ENCODE measurements around the gene IGFL1. TPM values are rescaled to one million over a fixed set of nuclear protein-coding genes. Genes with fewer than 3 reads are reported as not detected.
"Not testable (repeated sequence)": the region's sequence is repeated elsewhere in the genome, so short reads cannot be mapped to it uniquely, and the experiment has no call there.

The IGFL1 gene
- total RNA-seq, 2 experiments from 2014 or later, result not detected

DNA sequence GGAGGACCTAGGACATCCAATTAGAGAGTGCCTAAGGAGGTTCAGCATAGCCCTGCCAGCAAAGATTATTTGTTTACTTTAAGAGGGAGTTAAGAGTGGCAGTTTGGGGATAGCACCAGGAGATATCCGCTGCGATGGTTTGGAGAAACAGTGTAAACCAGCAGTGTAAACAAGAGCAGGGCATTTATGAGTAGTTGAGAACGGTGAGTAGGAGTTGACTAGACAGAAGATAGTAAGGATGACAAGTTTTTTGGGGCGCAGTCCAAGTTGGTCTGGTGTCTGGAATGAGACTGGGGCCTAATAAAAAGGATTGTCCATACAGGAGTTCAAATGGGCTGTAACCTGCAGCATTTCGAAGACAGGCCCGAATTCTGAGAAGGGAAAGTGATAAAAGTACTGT is 44.4 kb downstream of the IGFL1 start:
- DNase-seq; ATAC-seq; CTCF ChIA-PET; H3K9me3 Mint-ChIP-seq (ENCODE audit: low read depth); H3K36me3 Mint-ChIP-seq; H3K4me1 Mint-ChIP-seq; H3K27ac Mint-ChIP-seq; H3K4me3 Mint-ChIP-seq: not testable (repeated sequence)
- peaks cover 52% of the 10 kb centered on the region for H3K27me3 Mint-ChIP-seq

DNA sequence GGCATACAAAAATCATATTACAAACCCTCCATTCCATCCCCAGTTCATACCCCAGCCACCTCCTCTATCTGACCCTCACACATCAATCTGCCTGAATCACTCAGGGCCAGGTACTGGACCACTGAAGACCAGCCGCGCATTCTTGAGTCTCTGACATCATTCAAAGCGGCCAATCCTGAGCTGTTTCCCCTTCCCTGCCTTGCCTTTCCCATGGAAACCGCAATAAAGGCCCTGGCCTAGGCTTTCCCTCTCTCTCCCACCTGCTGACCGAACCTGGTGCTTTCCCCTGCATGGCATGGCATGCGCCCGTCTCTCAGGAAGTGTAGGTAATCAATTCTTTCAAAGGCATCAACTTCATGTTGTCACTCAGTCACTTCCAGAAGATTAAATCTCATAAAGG is 49.6 kb downstream of the IGFL1 start:
- no peak overlapping the region for H3K27ac Mint-ChIP-seq
- no peak overlapping the region for H3K4me3 Mint-ChIP-seq
- ATAC-seq (no peak), DNase-seq (no peak)
- no peaks in the 10 kb centered on the region for H3K36me3 Mint-ChIP-seq
- H3K27me3 Mint-ChIP-seq, result peaks cover 26% of the 10 kb centered on the region
- no peaks in the 10 kb centered on the region for H3K4me1 Mint-ChIP-seq
- no peaks in the 10 kb centered on the region for H3K9me3 Mint-ChIP-seq (ENCODE audit: low read depth)
- CTCF ChIA-PET, result interaction anchor here (0.7 to 2.7 kb wide), 7 partner anchors 11 to 511 kb away, joined by 3 to 15 read pairs (median 12); partner anchors contain the start of gene PPP5C

Other genes with a start within 250 kb of the IGFL1 start
- 10 to 100 TPM; 24.4 to 35.1 TPM for gene CCDC61, start 234.3 kb upstream of the IGFL1 start, total RNA-seq
- gene PGLYRP1, start 206.7 kb upstream of the IGFL1 start, total RNA-seq, result not detected
- gene IGFL4, start 188.7 kb upstream of the IGFL1 start, total RNA-seq, result not detected
- gene IGFL3, start 105.1 kb upstream of the IGFL1 start, total RNA-seq, result not detected
- not detected for gene IGFL2, start 81.5 kb upstream of the IGFL1 start, total RNA-seq
- gene HIF3A, start 67.3 kb downstream of the IGFL1 start, total RNA-seq, result not detected
- 100 to 1,000 TPM in 1 of 2 experiments, 10 to 100 TPM in 1; 99.2 to 110 TPM for gene PPP5C, start 117.3 kb downstream of the IGFL1 start, total RNA-seq
- not detected for gene CCDC8, start 183.8 kb downstream of the IGFL1 start, total RNA-seq
- not detected for gene PNMA8C, start 199.2 kb downstream of the IGFL1 start, total RNA-seq
- gene PNMA8A, start 241.8 kb downstream of the IGFL1 start, total RNA-seq, result under 1 TPM; 0.29 to 0.63 TPM

All from activated CD8-positive, alpha-beta memory T cell treated with anti-CD3 and anti-CD28 coated beads, Interleukin-2, amount 10 ng/mL, durations not matched to agents 7 days and 5 days (primary cell).